Common myeloid progenitor, CD34-positive (primary cell): ENCODE results near the gene ARRB1.

Experiments
- CTCF ChIA-PET: fragments of 350-600 bp; sonication (Branson Sonifier 250); formaldehyde crosslinking; loops from one replicate; lab custom pipeline; 2021; ENCODE audit warnings: antibody characterized with exemption; lab: Charles Lee
- POLR2A ChIA-PET: fragments of 350-600 bp; sonication (Branson Sonifier 250); formaldehyde crosslinking; loops from one replicate; lab custom pipeline; 2021; ENCODE audit warnings: antibody characterized with exemption; lab: Charles Lee
- DNase-seq, 3 donors: peaks; one replicate each; pipeline versions ENCODE4 v3.0.0 to v3.0.0-alpha.2; 2013
- H3K27ac ChIP-seq, 2 experiments: 1 replicate in 1 of 2; 2 replicates in 1 of 2; pipeline ENCODE4 v1.7.0; 2013; ENCODE audit warnings: inconsistent platforms in 2 of 2, low read length in 2 of 2, mild to moderate bottlenecking in 2 of 2, low read depth in 1 of 2, moderate library complexity in 1 of 2; ENCODE audit not compliant: severe bottlenecking in 2 of 2, insufficient read depth in 1 of 2, poor library complexity in 1 of 2
- H3K27me3 ChIP-seq, 5 experiments: replicated peaks in 2 of 5; 1 replicate in 3 of 5; 2 replicates in 2 of 5; pipeline versions ENCODE4 v1.6.1 to v1.7.0; 2013; ENCODE audit warnings: low read length in 4 of 5, mild to moderate bottlenecking in 2 of 5, moderate library complexity in 2 of 5, inconsistent platforms in 1 of 5; ENCODE audit not compliant: insufficient read depth in 5 of 5, control insufficient read depth in 4 of 5
- H3K36me3 ChIP-seq, 4 experiments: 1 replicate in 2 of 4; 2 replicates in 2 of 4; pipeline versions ENCODE4 v1.6.1 to v1.7.0; 2013; ENCODE audit warnings: low read length in 3 of 4, control low read depth in 1 of 4, mild to moderate bottlenecking in 1 of 4; ENCODE audit not compliant: control insufficient read depth in 4 of 4, insufficient read depth in 4 of 4
- H3K4me1 ChIP-seq, 4 experiments: 1 replicate in 3 of 4; 2 replicates in 1 of 4; pipeline versions ENCODE4 v1.6.1 to v1.7.1; 2013; ENCODE audit warnings: low read length in 3 of 4, mild to moderate bottlenecking in 3 of 4, control low read depth in 1 of 4, inconsistent platforms in 1 of 4, moderate library complexity in 1 of 4; ENCODE audit not compliant: control insufficient read depth in 4 of 4, insufficient read depth in 4 of 4; ENCODE audit errors: control extremely low read depth in 1 of 4
- H3K4me3 ChIP-seq, 7 experiments: 1 replicate in 4 of 7; 2 replicates in 3 of 7; pipeline versions ENCODE4 v1.5.1 to v1.7.0; 2013; ENCODE audit warnings: mild to moderate bottlenecking in 7 of 7, low read length in 6 of 7, moderate library complexity in 6 of 7, inconsistent platforms in 2 of 7, low read depth in 2 of 7, control low read depth in 1 of 7; ENCODE audit not compliant: insufficient read depth in 4 of 7, control insufficient read depth in 1 of 7; ENCODE audit errors: extremely low read depth in 1 of 7
- H3K9me3 ChIP-seq, 5 experiments: 1 replicate in 4 of 5; 2 replicates in 1 of 5; pipeline versions ENCODE4 v1.6.1 to v1.7.1; 2013; ENCODE audit warnings: low read length in 4 of 5, mild to moderate bottlenecking in 2 of 5, inconsistent platforms in 1 of 5, low read depth in 1 of 5, moderate library complexity in 1 of 5; ENCODE audit not compliant: control insufficient read depth in 4 of 5, insufficient read depth in 2 of 5; ENCODE audit errors: control extremely low read depth in 1 of 5
- WGBS: methylation state at CpG from one replicate; pipeline ENCODE4 v1.1.5; 2013; ENCODE audit not compliant: insufficient coverage; 5-methylcytosine and 5-hydroxymethylcytosine counted together

Gene ARRB1

GRCh38 chr11:75244052-75244814 is 107.2 kb downstream of the ARRB1 start:
- H3K4me1 ChIP-seq, result peaks cover 0 to 21% (median 18%) of the 10 kb centered on the region in 4 experiments
- no peaks in the 10 kb centered on the region for H3K9me3 ChIP-seq
- ChIA-PET POLR2A (no interaction called here), CTCF (interaction anchor here (1.3 to 15.7 kb wide), 7 partner anchors 7 to 111 kb away, joined by 4 to 239 read pairs (median 7); no protein-coding TSS in a partner anchor)
- H3K36me3 ChIP-seq, result no peaks in the 10 kb centered on the region
- WGBS, result 90% methylated on average over 7 of the region's 10 CpGs
- H3K27ac ChIP-seq, result no peak overlapping the region
- peaks cover 0 to 60% (median 42%) of the 10 kb centered on the region in 5 experiments for H3K27me3 ChIP-seq
- no peak for DNase-seq
- no peak overlapping the region for H3K4me3 ChIP-seq

- no peak overlapping the region for H3K27ac ChIP-seq
- 89% methylated on average over 8 of the region's 16 CpGs for WGBS
- no peaks in the 10 kb centered on the region for H3K36me3 ChIP-seq
- no peak for DNase-seq
- CTCF ChIA-PET, result interaction anchor here (0.6 to 15.7 kb wide), 17 partner anchors 8 to 221 kb away, joined by 3 to 239 read pairs (median 6); no protein-coding TSS in a partner anchor
- no peak overlapping the region for H3K4me3 ChIP-seq
- POLR2A ChIA-PET, result no interaction called here
- H3K4me1 ChIP-seq, result peaks cover 0 to 21% (median 18%) of the 10 kb centered on the region in 4 experiments
- no peaks in the 10 kb centered on the region for H3K9me3 ChIP-seq
- peaks cover 0 to 68% (median 49%) of the 10 kb centered on the region in 5 experiments for H3K27me3 ChIP-seq
Measured at GRCh38 chr11:75242722-75243600, 108.5 kb downstream of the ARRB1 start.

GRCh38 chr11:75241906-75242644 is 109.4 kb downstream of the ARRB1 start:
- Histone ChIP-seq H3K4me1 (peaks cover 0 to 21% (median 18%) of the 10 kb centered on the region in 4 experiments), H3K27me3 (peaks cover 0 to 70% (median 50%) of the 10 kb centered on the region in 5 experiments), H3K36me3 (no peaks in the 10 kb centered on the region), H3K9me3 (no peaks in the 10 kb centered on the region), H3K4me3 (peak overlapping the region; percentile 13 to 79 (median 62)), H3K27ac (no peak overlapping the region)
- 10% methylated on average over 68 of the region's 72 CpGs for WGBS
- no peak for DNase-seq
- POLR2A ChIA-PET, result no interaction called here
- CTCF ChIA-PET, result interaction anchor here (0.6 to 15.7 kb wide), 18 partner anchors 9 to 220 kb away, joined by 3 to 239 read pairs (median 6); no protein-coding TSS in a partner anchor

GRCh38 chr11:75241036-75241905 is 110.2 kb downstream of the ARRB1 start:
- no peak overlapping the region for H3K27ac ChIP-seq
- WGBS, result under 1% methylated on average over 129 of the region's 140 CpGs
- CTCF ChIA-PET, result interaction anchor here (0.7 to 15.7 kb wide), 15 partner anchors 10 to 103 kb away, joined by 3 to 239 read pairs (median 6); no protein-coding TSS in a partner anchor
- H3K36me3 ChIP-seq, result no peaks in the 10 kb centered on the region
- peak overlapping the region; percentile 13 to 79 (median 62) for H3K4me3 ChIP-seq
- peak; percentile 73 to 86 (median 85) for DNase-seq
- peaks cover 0 to 75% (median 50%) of the 10 kb centered on the region in 5 experiments for H3K27me3 ChIP-seq
- POLR2A ChIA-PET, result no interaction called here
- peaks cover 0 to 21% (median 18%) of the 10 kb centered on the region in 4 experiments for H3K4me1 ChIP-seq
- H3K9me3 ChIP-seq, result no peaks in the 10 kb centered on the region

GRCh38 chr11:75240311-75241035 is 111.0 kb downstream of the ARRB1 start, which contains the start of gene TPBGL:
TSS of gene TPBGL (plus strand) at chr11:75240774. CDS start at chr11:75241050, 276 bp downstream.
- Histone ChIP-seq H3K9me3 (no peaks in the 10 kb centered on the region), H3K36me3 (no peaks in the 10 kb centered on the region), H3K27me3 (peaks cover 0 to 73% (median 45%) of the 10 kb centered on the region in 5 experiments), H3K4me1 (peaks cover 0 to 21% (median 18%) of the 10 kb centered on the region in 4 experiments), H3K4me3 (peak within 1 kb of the TSS; percentile 13 to 79 (median 62)), H3K27ac (no peak within 1 kb of the TSS)
- CTCF ChIA-PET, result interaction anchor here (0.8 to 15.7 kb wide), 11 partner anchors 8 to 102 kb away, joined by 3 to 239 read pairs (median 4); partner anchors contain the start of gene SLCO2B1
- under 1% methylated on average over 43 of the region's 58 CpGs for WGBS
- peak in 1 of 3 donors; percentile 22 for DNase-seq
- POLR2A ChIA-PET, result no interaction called here
